Endodermal cell (in vitro differentiated cells): ENCODE results near the gene TSR1. TPM values are rescaled to one million over a fixed set of nuclear protein-coding genes. Genes with fewer than 3 reads are reported as not detected.

Experiments
- DNase-seq: peaks from one replicate; pipeline ENCODE4 v3.0.0-alpha.2; 2017
- H3K27ac ChIP-seq: 2 replicates; pipeline ENCODE4 v1.5.1; 2013; ENCODE audit warnings: mild to moderate bottlenecking, low read depth, low read length, moderate library complexity
- H3K27me3 ChIP-seq: 2 replicates; pipeline ENCODE4 v1.6.1; 2013; ENCODE audit warnings: mild to moderate bottlenecking, low read length, moderate library complexity; ENCODE audit not compliant: insufficient read depth, control insufficient read depth, poor library complexity, severe bottlenecking
- H3K36me3 ChIP-seq: 2 replicates; pipeline ENCODE4 v1.7.0; 2013; ENCODE audit warnings: mild to moderate bottlenecking, low read length, moderate library complexity; ENCODE audit not compliant: control insufficient read depth, insufficient read depth
- H3K4me1 ChIP-seq: one replicate; pipeline ENCODE4 v1.7.0; 2013; ENCODE audit warnings: low read length; ENCODE audit not compliant: control insufficient read depth, insufficient read depth
- H3K4me3 ChIP-seq: 2 replicates; pipeline ENCODE4 v1.5.1; 2013; ENCODE audit warnings: mild to moderate bottlenecking, low read length, moderate library complexity
- H3K9ac ChIP-seq: 2 replicates; pipeline ENCODE4 v1.6.1; 2013; ENCODE audit warnings: mild to moderate bottlenecking, low read length, moderate library complexity; ENCODE audit not compliant: poor library complexity, severe bottlenecking; ENCODE audit errors: extremely low read depth
- H3K9me3 ChIP-seq: 2 replicates; pipeline ENCODE4 v1.6.1; 2013; ENCODE audit warnings: mild to moderate bottlenecking, low read length, moderate library complexity; ENCODE audit not compliant: control insufficient read depth
- H3K27ac Mint-ChIP-seq: 2 replicates; pipeline ENCODE4 v1.8.0; 2020; ENCODE audit warnings: mixed read lengths
- H3K27me3 Mint-ChIP-seq: 2 replicates; pipeline ENCODE4 v1.8.0; 2021; ENCODE audit warnings: mild to moderate bottlenecking, mixed read lengths; ENCODE audit not compliant: insufficient read depth
- H3K36me3 Mint-ChIP-seq: 2 replicates; pipeline ENCODE4 v1.8.0; 2020; ENCODE audit warnings: low read depth, mixed read lengths
- H3K4me1 Mint-ChIP-seq: 2 replicates; pipeline ENCODE4 v1.8.0; 2020; ENCODE audit warnings: mixed read lengths
- H3K4me3 Mint-ChIP-seq: 2 replicates; pipeline ENCODE4 v1.8.0; 2020; ENCODE audit warnings: mild to moderate bottlenecking, moderate library complexity, mixed read lengths
- H3K9me3 Mint-ChIP-seq: 2 replicates; pipeline ENCODE4 v1.8.0; 2020; ENCODE audit warnings: mild to moderate bottlenecking, mixed read lengths
- WGBS, 2 experiments: methylation state at CpG; one replicate each; pipeline versions ENCODE4 v1.1.5 to v1.1.7; 2013; ENCODE audit warnings: missing lambda C conversion rate in 2 of 2, mixed read lengths in 1 of 2; ENCODE audit not compliant: insufficient coverage in 1 of 2, insufficient read length in 1 of 2; 5-methylcytosine and 5-hydroxymethylcytosine counted together
- total RNA-seq, 2 donors: library from RNA; stranded (reverse); fragmentation: NEBNext Ultra II Directional in 1 of 2; extraction: Animal tissue kit (Norgen Biotek cat#: 25700) in 1 of 2; gene quantifications; 2 replicates in 1 of 2; 3 replicates in 1 of 2; pipeline ENCODE4 v1.2.1, GENCODE V29; 2021
- TF ChIP-seq, protein P1 (sequence below): fragments of 200-600 bp; sonication (generic); conservative IDR thresholded peaks from 2 replicates; pipeline ENCODE4 v1.5.0; 2021; ENCODE audit warnings: antibody characterized with exemption, mild to moderate bottlenecking

Gene TSR1
- total RNA-seq, 2 donors from 2014 or later: 40.1 to 43.3 TPM

DNA sequence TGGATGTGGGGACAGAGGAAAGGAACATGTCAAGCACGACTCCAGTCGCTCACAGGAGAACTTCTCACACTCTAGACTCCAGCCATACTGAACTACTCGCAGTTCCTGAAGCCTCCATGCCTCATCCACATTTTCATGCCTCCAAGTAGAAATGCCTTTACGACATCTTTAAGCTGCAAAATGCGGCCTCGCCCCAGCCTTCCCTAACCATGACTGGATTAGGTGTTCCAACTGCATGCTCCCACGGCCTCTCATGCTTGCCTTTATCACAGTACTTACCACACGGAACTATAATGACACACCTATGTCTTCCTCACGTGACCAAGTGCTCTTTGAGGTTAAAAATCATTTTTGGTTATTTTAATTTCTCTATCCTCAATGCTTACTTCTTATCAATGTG lies 56.5 kb downstream of the TSR1 start:
- H3K27me3 Mint-ChIP-seq: no peaks in the 10 kb centered on the region
- H3K4me3 Mint-ChIP-seq: no peak overlapping the region
- TF ChIP-seq, protein P1, sequence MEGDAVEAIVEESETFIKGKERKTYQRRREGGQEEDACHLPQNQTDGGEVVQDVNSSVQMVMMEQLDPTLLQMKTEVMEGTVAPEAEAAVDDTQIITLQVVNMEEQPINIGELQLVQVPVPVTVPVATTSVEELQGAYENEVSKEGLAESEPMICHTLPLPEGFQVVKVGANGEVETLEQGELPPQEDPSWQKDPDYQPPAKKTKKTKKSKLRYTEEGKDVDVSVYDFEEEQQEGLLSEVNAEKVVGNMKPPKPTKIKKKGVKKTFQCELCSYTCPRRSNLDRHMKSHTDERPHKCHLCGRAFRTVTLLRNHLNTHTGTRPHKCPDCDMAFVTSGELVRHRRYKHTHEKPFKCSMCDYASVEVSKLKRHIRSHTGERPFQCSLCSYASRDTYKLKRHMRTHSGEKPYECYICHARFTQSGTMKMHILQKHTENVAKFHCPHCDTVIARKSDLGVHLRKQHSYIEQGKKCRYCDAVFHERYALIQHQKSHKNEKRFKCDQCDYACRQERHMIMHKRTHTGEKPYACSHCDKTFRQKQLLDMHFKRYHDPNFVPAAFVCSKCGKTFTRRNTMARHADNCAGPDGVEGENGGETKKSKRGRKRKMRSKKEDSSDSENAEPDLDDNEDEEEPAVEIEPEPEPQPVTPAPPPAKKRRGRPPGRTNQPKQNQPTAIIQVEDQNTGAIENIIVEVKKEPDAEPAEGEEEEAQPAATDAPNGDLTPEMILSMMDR: no peak
- WGBS, 2 experiments: 96 to 97% methylated on average over 6 to 9 of the region's 9 CpGs
- H3K27ac Mint-ChIP-seq: peak overlapping the region; percentile 44
- DNase-seq: no peak
- Histone ChIP-seq H3K27me3 (no peaks in the 10 kb centered on the region), H3K27ac (no peak overlapping the region), H3K36me3 (peaks cover 90% of the 10 kb centered on the region), H3K9me3 (no peaks in the 10 kb centered on the region), H3K9ac (no peak overlapping the region), H3K4me3 (no peak overlapping the region), H3K4me1 (no peaks in the 10 kb centered on the region)
- H3K36me3 Mint-ChIP-seq: peaks cover 66% of the 10 kb centered on the region
- no peaks in the 10 kb centered on the region for H3K4me1 Mint-ChIP-seq
- H3K9me3 Mint-ChIP-seq: no peaks in the 10 kb centered on the region

DNA sequence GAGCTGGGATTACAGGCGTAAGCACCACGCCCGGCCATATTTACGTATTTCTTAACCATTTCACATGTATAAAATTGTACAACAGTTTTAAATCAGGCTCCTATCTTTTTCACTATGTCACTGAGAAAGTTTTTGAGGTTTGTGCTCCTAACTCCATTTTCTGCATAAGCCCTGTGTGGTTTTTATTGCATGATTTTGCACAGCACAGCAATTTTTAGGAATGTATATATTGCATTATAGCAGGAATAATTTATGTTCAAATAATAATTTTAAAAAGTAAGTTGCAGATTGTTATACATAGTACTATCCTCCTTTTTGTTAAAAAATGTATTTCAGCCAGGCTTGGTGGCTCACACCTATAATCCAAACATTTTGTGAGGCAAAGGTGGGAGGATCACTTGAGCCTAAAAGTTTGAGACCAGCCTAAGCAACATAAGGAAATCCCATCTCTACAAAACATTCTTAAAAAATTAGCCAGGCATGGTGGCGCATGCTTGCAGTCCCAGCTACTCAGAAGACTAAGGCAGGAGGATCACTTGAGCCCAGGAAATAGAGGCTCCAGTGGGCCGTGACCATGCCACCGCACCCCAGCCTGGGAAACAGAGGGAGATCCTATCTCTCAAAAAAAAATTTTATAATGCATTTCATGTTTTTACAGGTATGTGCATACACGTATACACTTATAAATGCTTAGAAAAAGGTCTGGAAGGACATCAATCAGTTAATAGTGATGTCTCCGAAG lies 58.7 kb downstream of the TSR1 start:
- H3K4me3 Mint-ChIP-seq: no peak overlapping the region
- no peak overlapping the region for H3K27ac Mint-ChIP-seq
- peaks cover 63% of the 10 kb centered on the region for H3K36me3 Mint-ChIP-seq
- no peak for DNase-seq
- H3K4me3 ChIP-seq: no peak overlapping the region
- TF ChIP-seq, protein P1: no peak
- no peaks in the 10 kb centered on the region for H3K4me1 ChIP-seq
- no peak overlapping the region for H3K9ac ChIP-seq
- H3K4me1 Mint-ChIP-seq: no peaks in the 10 kb centered on the region
- no peaks in the 10 kb centered on the region for H3K9me3 ChIP-seq
- WGBS, 2 experiments: 97 to 98% methylated on average over 6 to 9 of the region's 9 CpGs
- no peak overlapping the region for H3K27ac ChIP-seq
- H3K36me3 ChIP-seq: peaks cover 87% of the 10 kb centered on the region
- H3K27me3 ChIP-seq: no peaks in the 10 kb centered on the region
- H3K9me3 Mint-ChIP-seq: no peaks in the 10 kb centered on the region
- H3K27me3 Mint-ChIP-seq: no peaks in the 10 kb centered on the region

DNA sequence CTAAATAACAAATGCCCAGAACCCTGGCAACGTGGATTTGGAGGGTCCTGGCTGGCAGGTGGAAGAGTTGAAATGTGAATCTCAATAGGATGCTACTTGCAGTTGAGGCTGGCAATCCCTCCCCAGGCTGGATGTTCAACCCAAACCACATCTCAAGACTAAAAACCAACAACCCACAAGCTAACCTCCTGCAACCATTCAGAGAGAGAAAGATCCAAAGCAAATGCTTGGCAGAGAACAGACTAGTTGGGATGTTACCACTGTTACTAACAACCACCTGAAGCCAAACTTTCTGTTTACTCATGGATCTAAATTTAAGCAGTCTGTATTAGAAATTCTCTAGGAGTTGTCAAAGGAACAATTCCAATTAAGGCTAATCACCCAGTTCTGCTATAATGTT lies 60.5 kb downstream of the TSR1 start:
- H3K9me3 ChIP-seq: no peaks in the 10 kb centered on the region
- H3K9me3 Mint-ChIP-seq: no peaks in the 10 kb centered on the region
- H3K27ac ChIP-seq: no peak overlapping the region
- no peaks in the 10 kb centered on the region for H3K27me3 ChIP-seq
- peak overlapping the region; percentile 74 for H3K27ac Mint-ChIP-seq
- H3K4me3 Mint-ChIP-seq: no peak overlapping the region
- H3K4me1 Mint-ChIP-seq: no peaks in the 10 kb centered on the region
- no peak overlapping the region for H3K9ac ChIP-seq
- H3K27me3 Mint-ChIP-seq: no peaks in the 10 kb centered on the region
- no peaks in the 10 kb centered on the region for H3K4me1 ChIP-seq
- DNase-seq: no peak
- H3K4me3 ChIP-seq: no peak overlapping the region
- WGBS, 2 experiments: 89% methylated on average over 1 of the region's 1 CpG; no CpG with 5 or more reads in 1 of the 2 experiments
- peaks cover 53% of the 10 kb centered on the region for H3K36me3 Mint-ChIP-seq
- TF ChIP-seq, protein P1: no peak
- peaks cover 80% of the 10 kb centered on the region for H3K36me3 ChIP-seq
